ENCODE data around the gene COG3. TPM values are rescaled to one million over a fixed set of nuclear protein-coding genes. Genes with fewer than 3 reads are reported as not detected.

Gene COG3
- total and polyA plus RNA-seq, 10 donors: 12.3 to 99.2 (median 32.5) TPM

DNA sequence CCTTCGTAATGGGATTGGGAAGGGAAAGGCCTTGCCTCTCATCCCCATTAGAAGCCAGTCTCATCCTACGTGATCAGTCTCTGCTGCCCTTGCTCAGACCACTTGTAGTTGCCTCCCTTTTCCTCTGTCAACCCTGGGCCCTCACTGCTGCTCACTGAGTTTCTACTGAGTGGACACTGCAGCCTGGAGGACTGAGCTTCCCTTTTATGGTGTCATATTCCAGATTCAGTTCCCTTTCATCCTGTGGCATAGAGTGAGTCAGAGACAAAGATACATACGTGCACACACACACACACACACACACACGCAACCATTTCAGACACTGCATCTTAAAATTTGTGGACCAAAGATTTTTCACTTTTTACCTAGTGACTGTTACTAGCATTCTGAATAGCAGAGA, 56.6 kb downstream of the COG3 start:
- Histone ChIP-seq H3K27me3 (replicated peaks in 1 of 7) (no peaks in the 10 kb centered on the region), H3K4me1 (no peaks in the 10 kb centered on the region), H3K4me3 (no peak overlapping the region), H3K36me3 (peaks cover 4 to 100% (median 64%) of the 10 kb centered on the region in 6 donors), H3K27ac (peak overlapping the region in 3 of 8 donors; percentile 26 to 49 (median 33)), H3K9me3 (no peaks in the 10 kb centered on the region)
- 76 to 83% (median 82%) methylated on average over 4 of the region's 4 CpGs for WGBS, 5 donors
- no peak for DNase-seq
- TF ChIP-seq POLR2AphosphoS5 (IDR thresholded peaks at IDR 0.05) (peak in 1 of 3 donors; percentile 62), POLR2A (IDR thresholded peaks at IDR 0.05) (no peak)
- intact Hi-C loops (cut with DNase I; ENCODE audit: low total_unique reads): no loop called here

DNA sequence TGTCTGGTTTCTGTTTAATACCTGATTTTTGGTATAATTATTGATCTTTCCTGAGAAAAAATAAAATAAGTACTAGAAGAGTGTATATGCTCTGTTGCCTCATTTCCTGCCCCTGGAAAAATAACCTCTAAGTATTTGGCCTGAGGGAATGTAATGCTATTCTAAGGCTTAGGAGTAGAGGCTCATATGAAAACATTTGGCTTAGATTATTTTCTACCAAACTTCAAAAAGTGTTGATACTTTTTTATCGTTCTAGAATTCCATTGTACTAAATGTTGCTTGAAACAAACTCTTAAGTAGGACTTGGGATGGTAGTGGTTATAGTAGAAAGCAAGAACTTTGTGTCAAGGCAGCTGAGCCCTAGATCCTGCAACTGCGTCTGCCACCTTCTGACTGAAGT, 57.8 kb downstream of the COG3 start:
- 93 to 100% (median 96%) methylated on average over 2 of the region's 2 CpGs for WGBS, 5 donors
- Histone ChIP-seq H3K36me3 (peaks cover 4 to 100% (median 63%) of the 10 kb centered on the region in 6 donors), H3K27ac (no peak overlapping the region), H3K9me3 (no peaks in the 10 kb centered on the region), H3K27me3 (replicated peaks in 1 of 7) (no peaks in the 10 kb centered on the region), H3K4me3 (no peak overlapping the region), H3K4me1 (no peaks in the 10 kb centered on the region)
- intact Hi-C loops (cut with DNase I; ENCODE audit: low total_unique reads): no loop called here
- no peak for DNase-seq
- no peak for TF ChIP-seq POLR2A (IDR thresholded peaks at IDR 0.05)
- no peak for TF ChIP-seq POLR2AphosphoS5 (IDR thresholded peaks at IDR 0.05)
- TF ChIP-seq CTCF (IDR thresholded peaks at IDR 0.05 in 8 of 11, conservative IDR thresholded peaks at IDR 0.05 in 3 of 11): no peak

GRCh38 chr13:45527699-45528462, 63.1 kb downstream of the COG3 start:
- Histone ChIP-seq H3K36me3 (peaks cover 0 to 100% (median 62%) of the 10 kb centered on the region in 6 donors), H3K9me3 (no peaks in the 10 kb centered on the region), H3K4me3 (no peak overlapping the region), H3K27ac (no peak overlapping the region), H3K4me1 (no peaks in the 10 kb centered on the region), H3K27me3 (replicated peaks in 1 of 7) (no peaks in the 10 kb centered on the region)
- DNase-seq: no peak
- intact Hi-C loops (cut with DNase I; ENCODE audit: low total_unique reads): no loop called here
- WGBS, 5 donors: 90 to 96% (median 94%) methylated on average over 6 of the region's 6 CpGs
- no peak for TF ChIP-seq CTCF (IDR thresholded peaks at IDR 0.05 in 8 of 11, conservative IDR thresholded peaks at IDR 0.05 in 3 of 11)
- TF ChIP-seq POLR2AphosphoS5 (IDR thresholded peaks at IDR 0.05): no peak
- TF ChIP-seq POLR2A (IDR thresholded peaks at IDR 0.05): no peak

DNA sequence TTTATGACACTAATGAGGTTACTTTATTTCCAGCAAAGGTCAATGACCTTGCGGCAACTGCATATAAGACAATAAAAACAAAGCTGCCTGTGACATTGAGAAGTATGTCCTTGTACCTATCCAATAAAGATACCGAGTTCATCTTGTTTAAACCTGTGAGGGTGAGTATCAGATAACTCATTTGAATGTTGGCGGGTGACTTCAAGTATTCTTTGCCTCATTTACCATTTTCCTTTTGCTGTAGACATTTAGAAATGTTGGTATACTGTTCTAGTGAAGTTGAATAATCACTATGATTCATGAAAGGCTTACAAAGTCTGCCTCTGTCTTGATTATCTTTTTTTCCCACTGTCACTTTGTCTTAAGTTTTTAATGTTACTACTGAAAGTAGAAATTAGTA, 65.0 kb downstream of the COG3 start:
- TF ChIP-seq POLR2AphosphoS5 (IDR thresholded peaks at IDR 0.05) (no peak), POLR2A (IDR thresholded peaks at IDR 0.05) (no peak), CTCF (IDR thresholded peaks at IDR 0.05 in 8 of 11, conservative IDR thresholded peaks at IDR 0.05 in 3 of 11) (no peak)
- Histone ChIP-seq H3K36me3 (peaks cover 0 to 100% (median 69%) of the 10 kb centered on the region in 6 donors), H3K4me3 (no peak overlapping the region), H3K27me3 (replicated peaks in 1 of 7) (no peaks in the 10 kb centered on the region), H3K4me1 (no peaks in the 10 kb centered on the region), H3K9me3 (no peaks in the 10 kb centered on the region), H3K27ac (no peak overlapping the region)
- intact Hi-C loops (cut with DNase I; ENCODE audit: low total_unique reads): no loop called here
- DNase-seq: no peak
- 85 to 95% (median 87%) methylated on average over 3 of the region's 3 CpGs for WGBS, 5 donors
